HG03442 (cell line): ENCODE measurements around the gene C4A.
"Not testable (repeated sequence)": the region's sequence is repeated elsewhere in the genome, so short reads cannot be mapped to it uniquely, and the experiment has no call there.

Experiments used
- ATAC-seq: cut with Tn5 transposase; IDR thresholded peaks from one replicate; pipeline ENCODE4 v1.9.1; 2021; ENCODE audit warnings: mild to moderate bottlenecking, moderate library complexity; ENCODE audit not compliant: unreplicated experiment

The C4A gene

GRCh38 chr6:32014547-32014946 lies 32.7 kb downstream of the C4A start, which contains the start of gene C4B:
C4B (plus strand) TSS chr6:32014795; CDS start chr6:32014846, 51 bp downstream.
- ATAC-seq, result not testable (repeated sequence)

- not testable (repeated sequence) for ATAC-seq
Observed at GRCh38 chr6:32022100-32022499, 40.2 kb downstream of the C4A start.

- ATAC-seq, result not testable (repeated sequence)
Observed at GRCh38 chr6:32028631-32029030, 46.8 kb downstream of the C4A start.

DNA sequence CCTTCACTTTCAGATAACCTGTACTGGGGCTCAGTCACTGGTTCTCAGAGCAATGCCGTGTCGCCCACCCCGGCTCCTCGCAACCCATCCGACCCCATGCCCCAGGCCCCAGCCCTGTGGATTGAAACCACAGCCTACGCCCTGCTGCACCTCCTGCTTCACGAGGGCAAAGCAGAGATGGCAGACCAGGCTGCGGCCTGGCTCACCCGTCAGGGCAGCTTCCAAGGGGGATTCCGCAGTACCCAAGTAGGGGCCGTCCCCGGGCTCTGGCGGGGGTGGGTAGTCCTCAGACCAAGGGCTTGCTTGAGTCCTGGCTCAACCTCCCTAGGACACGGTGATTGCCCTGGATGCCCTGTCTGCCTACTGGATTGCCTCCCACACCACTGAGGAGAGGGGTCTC lies 47.7 kb downstream of the C4A start:
- not testable (repeated sequence) for ATAC-seq

DNA sequence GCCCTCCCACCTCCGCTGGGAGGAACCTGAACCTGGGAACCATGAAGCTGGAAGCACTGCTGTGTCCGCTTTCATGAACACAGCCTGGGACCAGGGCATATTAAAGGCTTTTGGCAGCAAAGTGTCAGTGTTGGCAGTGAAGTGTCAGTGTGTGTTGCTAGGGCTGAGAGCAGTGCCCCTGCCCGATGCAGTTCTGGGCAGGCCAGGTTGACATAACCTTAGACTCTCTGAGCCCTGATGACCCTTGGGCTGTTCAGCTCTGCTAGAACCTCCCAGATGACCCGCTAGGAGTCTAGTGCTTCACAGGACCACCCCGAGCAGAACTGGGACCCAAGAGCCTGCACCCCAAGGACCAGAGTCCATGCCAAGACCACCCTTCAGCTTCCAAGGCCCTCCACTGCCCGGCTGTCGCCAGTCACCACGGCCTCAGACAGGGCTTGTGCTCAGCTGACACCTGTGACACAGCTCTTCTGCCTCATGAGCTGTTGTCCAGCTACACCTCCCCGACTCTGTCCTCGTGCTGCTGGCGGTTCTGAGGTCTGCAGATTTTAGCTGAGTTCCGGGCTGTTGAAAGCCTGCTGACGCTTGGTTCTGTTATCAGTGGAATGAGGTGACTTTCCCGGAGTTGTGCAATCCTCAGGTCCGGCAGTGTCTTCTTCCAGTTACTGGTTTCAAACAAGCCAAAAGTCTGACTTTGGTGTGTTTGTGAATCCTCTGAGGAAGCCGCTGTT lies 53.6 kb downstream of the C4A start:
- ATAC-seq, result not testable (repeated sequence)

GRCh38 chr6:32037136-32037535 lies 55.3 kb downstream of the C4A start:
- ATAC-seq, result not testable (repeated sequence)

DNA sequence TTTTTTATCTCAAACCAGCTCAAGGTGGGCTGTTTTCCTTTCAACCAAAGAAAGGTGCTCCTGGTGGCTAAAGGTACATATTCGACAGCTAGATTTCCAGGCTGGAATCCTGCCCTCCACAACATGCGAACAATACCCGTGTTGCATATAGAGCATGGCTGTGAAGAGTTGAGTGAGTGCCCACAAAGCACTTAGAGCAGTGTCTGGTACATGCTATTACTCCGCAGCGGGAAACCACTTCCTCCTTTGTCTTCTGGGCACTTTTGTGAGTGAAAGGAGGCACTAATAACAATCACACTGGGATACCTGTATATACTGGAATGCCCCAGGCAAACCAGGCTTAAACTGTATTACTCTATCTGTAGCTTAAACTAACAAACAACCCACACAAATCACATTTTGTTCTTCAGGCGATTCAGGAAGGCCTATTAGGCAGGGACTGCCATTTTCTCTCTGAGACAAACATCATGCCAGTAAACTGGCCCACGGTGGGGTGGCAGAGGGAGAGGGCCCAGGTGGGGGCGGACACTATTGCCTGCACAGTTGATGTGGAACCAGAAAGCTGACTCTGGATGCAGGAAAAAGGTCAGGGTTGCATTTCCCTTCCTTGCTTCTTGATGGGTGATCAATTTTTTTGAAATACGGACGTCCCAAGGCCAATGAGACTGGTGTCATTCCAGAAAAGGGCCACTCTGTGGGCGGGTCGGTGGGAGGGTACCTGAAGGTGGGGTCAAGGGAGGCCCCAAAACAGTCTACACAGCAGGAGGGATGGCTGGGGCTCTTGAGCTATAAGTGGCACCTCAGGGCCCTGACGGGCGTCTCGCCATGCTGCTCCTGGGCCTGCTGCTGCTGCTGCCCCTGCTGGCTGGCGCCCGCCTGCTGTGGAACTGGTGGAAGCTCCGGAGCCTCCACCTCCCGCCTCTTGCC lies 56.0 kb downstream of the C4A start, which contains the start of gene CYP21A2:
Gene CYP21A2 (plus strand): TSS at position 818 of the 927 bp plus-strand sequence. CDS start 8 bp downstream, at position 826.
- ATAC-seq, result not testable (repeated sequence)

- ATAC-seq, result not testable (repeated sequence)
Observed at GRCh38 chr6:32038878-32039277, 57.0 kb downstream of the C4A start.

DNA sequence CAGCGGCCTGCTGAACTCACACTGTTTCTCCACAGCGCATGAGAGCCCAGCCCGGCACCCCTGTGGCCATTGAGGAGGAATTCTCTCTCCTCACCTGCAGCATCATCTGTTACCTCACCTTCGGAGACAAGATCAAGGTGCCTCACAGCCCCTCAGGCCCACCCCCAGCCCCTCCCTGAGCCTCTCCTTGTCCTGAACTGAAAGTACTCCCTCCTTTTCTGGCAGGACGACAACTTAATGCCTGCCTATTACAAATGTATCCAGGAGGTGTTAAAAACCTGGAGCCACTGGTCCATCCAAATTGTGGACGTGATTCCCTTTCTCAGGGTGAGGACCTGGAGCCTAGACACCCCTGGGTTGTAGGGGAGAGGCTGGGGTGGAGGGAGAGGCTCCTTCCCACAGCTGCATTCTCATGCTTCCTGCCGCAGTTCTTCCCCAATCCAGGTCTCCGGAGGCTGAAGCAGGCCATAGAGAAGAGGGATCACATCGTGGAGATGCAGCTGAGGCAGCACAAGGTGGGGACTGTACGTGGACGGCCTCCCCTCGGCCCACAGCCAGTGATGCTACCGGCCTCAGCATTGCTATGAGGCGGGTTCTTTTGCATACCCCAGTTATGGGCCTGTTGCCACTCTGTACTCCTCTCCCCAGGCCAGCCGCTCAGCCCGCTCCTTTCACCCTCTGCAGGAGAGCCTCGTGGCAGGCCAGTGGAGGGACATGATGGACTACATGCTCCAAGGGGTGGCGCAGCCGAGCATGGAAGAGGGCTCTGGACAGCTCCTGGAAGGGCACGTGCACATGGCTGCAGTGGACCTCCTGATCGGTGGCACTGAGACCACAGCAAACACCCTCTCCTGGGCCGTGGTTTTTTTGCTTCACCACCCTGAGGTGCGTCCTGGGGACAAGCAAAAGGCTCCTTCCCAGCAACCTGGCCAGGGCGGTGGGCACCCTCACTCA lies 57.7 kb downstream of the C4A start:
- ATAC-seq, result not testable (repeated sequence)

DNA sequence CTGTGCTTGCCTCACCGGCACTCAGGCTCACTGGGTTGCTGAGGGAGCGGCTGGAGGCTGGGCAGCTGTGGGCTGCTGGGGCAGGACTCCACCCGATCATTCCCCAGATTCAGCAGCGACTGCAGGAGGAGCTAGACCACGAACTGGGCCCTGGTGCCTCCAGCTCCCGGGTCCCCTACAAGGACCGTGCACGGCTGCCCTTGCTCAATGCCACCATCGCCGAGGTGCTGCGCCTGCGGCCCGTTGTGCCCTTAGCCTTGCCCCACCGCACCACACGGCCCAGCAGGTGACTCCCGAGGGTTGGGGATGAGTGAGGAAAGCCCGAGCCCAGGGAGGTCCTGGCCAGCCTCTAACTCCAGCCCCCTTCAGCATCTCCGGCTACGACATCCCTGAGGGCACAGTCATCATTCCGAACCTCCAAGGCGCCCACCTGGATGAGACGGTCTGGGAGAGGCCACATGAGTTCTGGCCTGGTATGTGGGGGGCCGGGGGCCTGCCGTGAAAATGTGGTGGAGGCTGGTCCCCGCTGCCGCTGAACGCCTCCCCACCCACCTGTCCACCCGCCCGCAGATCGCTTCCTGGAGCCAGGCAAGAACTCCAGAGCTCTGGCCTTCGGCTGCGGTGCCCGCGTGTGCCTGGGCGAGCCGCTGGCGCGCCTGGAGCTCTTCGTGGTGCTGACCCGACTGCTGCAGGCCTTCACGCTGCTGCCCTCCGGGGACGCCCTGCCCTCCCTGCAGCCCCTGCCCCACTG lies 58.6 kb downstream of the C4A start:
- not testable (repeated sequence) for ATAC-seq

DNA sequence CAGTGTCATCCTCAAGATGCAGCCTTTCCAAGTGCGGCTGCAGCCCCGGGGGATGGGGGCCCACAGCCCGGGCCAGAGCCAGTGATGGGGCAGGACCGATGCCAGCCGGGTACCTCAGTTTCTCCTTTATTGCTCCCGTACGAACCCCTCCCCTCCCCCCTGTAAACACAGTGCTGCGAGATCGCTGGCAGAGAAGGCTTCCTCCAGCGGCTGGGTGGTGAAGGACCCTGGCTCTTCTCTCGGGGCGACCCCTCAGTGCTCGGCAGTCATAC lies 59.1 kb downstream of the C4A start:
- ATAC-seq, result not testable (repeated sequence)

GRCh38 chr6:32041385-32041784 lies 59.5 kb downstream of the C4A start:
- not testable (repeated sequence) for ATAC-seq

GRCh38 chr6:32042276-32042675 lies 60.4 kb downstream of the C4A start:
- not testable (repeated sequence) for ATAC-seq

DNA sequence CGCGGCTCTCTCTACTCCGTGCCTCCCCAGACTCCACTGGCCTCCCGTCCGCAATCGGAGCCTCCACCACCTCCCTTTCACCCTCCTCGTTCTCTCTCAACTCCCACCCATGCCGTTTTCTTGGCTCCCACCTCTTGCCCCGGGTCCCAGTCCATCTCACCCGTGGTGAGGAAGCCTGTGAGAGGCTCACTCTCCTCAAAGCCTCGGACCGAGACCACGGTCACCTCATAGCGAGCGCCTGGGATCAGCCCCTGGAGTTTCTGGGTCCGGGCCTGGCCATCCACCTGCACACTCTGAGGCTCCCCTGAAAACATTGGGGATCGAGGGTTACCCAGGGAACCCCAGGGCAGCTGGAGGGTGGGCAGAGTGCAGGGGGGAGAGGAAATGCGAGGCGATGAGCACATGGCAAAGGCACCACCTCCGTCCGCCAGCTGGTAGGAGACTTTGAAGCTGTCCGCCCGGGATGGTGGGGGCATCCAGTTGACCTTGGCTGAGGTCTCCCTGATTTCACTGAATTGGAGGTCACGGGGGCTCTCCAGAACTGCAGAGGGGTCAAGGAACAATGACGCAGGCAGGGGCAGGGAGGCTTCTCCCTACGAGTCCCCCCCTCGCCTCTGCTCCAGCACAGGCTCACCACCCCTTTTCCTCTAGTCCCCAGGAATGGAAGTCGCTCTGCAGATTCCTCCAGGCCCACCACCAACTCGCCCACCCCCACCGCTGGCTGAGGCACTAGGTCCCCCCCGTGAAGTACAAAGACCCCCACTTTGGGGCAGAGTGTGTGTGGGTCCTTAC lies 61.9 kb downstream of the C4A start:
- not testable (repeated sequence) for ATAC-seq

DNA sequence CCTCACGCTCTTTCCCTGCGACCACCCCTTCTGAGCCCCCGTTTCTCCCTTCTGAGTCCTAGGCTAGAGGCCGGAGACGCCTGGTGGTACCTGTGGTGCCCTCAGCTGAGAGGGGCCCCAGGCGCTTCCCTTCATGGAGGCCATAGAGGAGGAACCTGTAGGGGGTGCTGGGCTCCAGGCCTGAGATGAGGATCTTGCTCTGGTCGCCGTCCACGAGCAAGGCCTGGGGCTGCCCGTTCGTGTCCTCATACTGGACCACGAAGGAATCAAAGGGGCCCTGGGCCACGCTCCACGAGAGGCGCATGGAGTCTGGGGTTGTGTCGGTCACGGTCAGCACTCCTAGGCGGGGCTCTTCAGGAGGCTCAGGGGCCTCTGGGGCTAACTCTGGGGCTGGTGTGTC lies 63.1 kb downstream of the C4A start:
- ATAC-seq, result not testable (repeated sequence)

- ATAC-seq, result no peak
Observed at GRCh38 chr6:32045811-32046449, 64.1 kb downstream of the C4A start.

- ATAC-seq, result no peak
Observed at GRCh38 chr6:32046450-32047083, 64.7 kb downstream of the C4A start.

DNA sequence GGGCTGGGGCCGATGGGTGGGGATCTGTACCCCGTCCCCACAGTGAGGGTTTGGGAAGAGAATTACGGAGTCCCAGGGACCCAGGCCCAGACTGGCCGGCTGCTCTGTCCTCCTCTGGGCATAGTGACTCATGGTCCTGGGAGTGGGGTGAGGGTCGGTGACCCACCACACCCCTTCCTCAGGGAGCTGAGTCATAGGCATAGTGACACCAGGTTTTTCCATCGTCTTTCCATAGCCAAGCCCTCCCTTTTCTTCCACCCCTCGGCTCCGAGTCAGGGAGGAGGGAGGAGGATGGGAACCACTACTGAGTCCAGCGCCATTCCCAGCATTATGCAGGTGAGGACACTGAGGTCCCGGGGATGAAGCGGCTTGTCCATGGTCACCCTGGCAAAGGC lies 65.2 kb downstream of the C4A start:
- ATAC-seq, result no peak
